Thymus (tissue), 11 donors: ENCODE measurements around the gene TMEM117. TPM values are rescaled to one million over a fixed set of nuclear protein-coding genes. Genes with fewer than 3 reads are reported as not detected.

Experiments used
- DNase-seq, 9 donors: peaks; one replicate each; pipeline ENCODE4 v3.0.0-alpha.2; 2013; ENCODE audit warnings: low spot score in 9 of 9, low read depth in 6 of 9, missing footprints in 1 of 9
- H3K27ac ChIP-seq, 2 donors: one replicate each; pipeline ENCODE4 v1.5.1; 2013; ENCODE audit warnings: control low read depth in 1 of 2, low read depth in 1 of 2, low read length in 1 of 2, mild to moderate bottlenecking in 1 of 2, moderate library complexity in 1 of 2
- H3K27me3 ChIP-seq, 2 donors: one replicate each; pipeline ENCODE4 v1.5.1; 2013; ENCODE audit warnings: low read length in 1 of 2; ENCODE audit not compliant: control insufficient read depth in 2 of 2, insufficient read depth in 1 of 2
- H3K36me3 ChIP-seq, 2 donors: one replicate each; pipeline ENCODE4 v1.5.1; 2013; ENCODE audit warnings: low read length in 1 of 2, mild to moderate bottlenecking in 1 of 2, moderate library complexity in 1 of 2; ENCODE audit not compliant: control insufficient read depth in 2 of 2, insufficient read depth in 2 of 2
- H3K4me1 ChIP-seq, 2 donors: one replicate each; pipeline ENCODE4 v1.5.1; 2013; ENCODE audit warnings: low read length in 2 of 2; ENCODE audit not compliant: control insufficient read depth in 2 of 2, insufficient read depth in 2 of 2
- H3K4me3 ChIP-seq, 2 donors: one replicate each; pipeline ENCODE4 v1.5.1; 2013; ENCODE audit warnings: low read length in 2 of 2, control low read depth in 1 of 2, mild to moderate bottlenecking in 1 of 2
- H3K9me3 ChIP-seq, 2 donors: one replicate each; pipeline ENCODE4 v1.5.1; 2013; ENCODE audit warnings: low read length in 1 of 2, mild to moderate bottlenecking in 1 of 2; ENCODE audit not compliant: control insufficient read depth in 2 of 2, insufficient read depth in 1 of 2
- WGBS: extraction: QIAGEN DNeasy Blood & Tissue Kit; methylation state at CpG from one replicate; pipeline ENCODE4 v1.1.7; 2013; 5-methylcytosine and 5-hydroxymethylcytosine counted together
- polyA plus RNA-seq: library from polyadenylated mRNA; stranded (reverse); fragments of 200-250 nt; gene quantifications from one replicate; pipeline ENCODE4 v1.2.3, GENCODE V29; 2013
- total RNA-seq: library from RNA; stranded (reverse); fragments of 120-200 nt; gene quantifications from one replicate; pipeline ENCODE4 v1.2.4, GENCODE V29; 2013
- donor health status: healthy.

The TMEM117 gene
- total and polyA plus RNA-seq, 2 donors, result 3.6 to 4.5 TPM

DNA sequence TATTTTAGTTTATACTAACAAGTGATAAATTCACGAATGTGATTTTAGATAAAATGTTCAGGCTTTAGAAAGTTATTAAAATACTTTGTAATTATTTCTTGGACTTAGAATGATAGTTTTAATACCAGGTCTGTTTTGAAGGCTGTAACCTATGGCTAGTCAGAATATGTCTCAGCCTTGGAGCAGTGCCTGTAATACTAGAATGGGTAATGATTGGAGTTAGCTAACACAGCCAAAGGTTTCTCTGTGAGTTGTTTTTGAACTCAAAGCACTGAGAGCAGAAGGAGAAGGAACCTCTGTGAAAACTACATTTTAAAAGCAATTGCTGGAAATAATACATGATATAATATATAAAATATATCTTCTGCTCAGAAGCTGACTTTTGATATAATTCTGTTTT is 110.1 kb downstream of the TMEM117 start:
- no peaks in the 10 kb centered on the region for H3K36me3 ChIP-seq
- no peaks in the 10 kb centered on the region for H3K4me1 ChIP-seq
- H3K9me3 ChIP-seq, result no peaks in the 10 kb centered on the region
- 96% methylated on average over 1 of the region's 1 CpG for WGBS
- no peaks in the 10 kb centered on the region for H3K27me3 ChIP-seq
- no peak overlapping the region for H3K27ac ChIP-seq
- no peak overlapping the region for H3K4me3 ChIP-seq
- DNase-seq, result no peak

DNA sequence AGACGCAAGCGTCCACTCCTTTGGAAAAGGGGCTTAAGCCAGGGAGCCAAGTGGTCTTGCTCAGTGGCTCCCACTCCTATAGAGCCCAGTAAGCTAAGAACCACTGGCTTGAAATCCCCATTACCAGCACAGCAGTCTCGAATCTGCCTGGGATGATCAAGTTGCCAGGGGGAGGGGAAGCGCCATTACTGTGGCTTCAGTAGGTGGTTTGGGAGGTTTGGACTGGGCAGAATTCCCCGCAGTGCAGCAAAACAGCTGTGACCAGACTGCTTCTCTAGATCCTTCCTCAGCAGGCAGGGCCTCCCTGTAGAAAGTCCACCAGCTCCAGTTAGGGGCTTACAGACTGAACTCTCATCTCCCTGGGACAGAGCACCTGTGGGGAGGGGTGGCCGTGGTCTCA is 115.4 kb downstream of the TMEM117 start:
- WGBS, result 96% methylated on average over 6 of the region's 6 CpGs
- no peaks in the 10 kb centered on the region for H3K4me1 ChIP-seq
- no peaks in the 10 kb centered on the region for H3K36me3 ChIP-seq
- H3K27me3 ChIP-seq, result no peaks in the 10 kb centered on the region
- DNase-seq, result no peak
- no peak overlapping the region for H3K27ac ChIP-seq
- H3K9me3 ChIP-seq, result no peaks in the 10 kb centered on the region
- no peak overlapping the region for H3K4me3 ChIP-seq

DNA sequence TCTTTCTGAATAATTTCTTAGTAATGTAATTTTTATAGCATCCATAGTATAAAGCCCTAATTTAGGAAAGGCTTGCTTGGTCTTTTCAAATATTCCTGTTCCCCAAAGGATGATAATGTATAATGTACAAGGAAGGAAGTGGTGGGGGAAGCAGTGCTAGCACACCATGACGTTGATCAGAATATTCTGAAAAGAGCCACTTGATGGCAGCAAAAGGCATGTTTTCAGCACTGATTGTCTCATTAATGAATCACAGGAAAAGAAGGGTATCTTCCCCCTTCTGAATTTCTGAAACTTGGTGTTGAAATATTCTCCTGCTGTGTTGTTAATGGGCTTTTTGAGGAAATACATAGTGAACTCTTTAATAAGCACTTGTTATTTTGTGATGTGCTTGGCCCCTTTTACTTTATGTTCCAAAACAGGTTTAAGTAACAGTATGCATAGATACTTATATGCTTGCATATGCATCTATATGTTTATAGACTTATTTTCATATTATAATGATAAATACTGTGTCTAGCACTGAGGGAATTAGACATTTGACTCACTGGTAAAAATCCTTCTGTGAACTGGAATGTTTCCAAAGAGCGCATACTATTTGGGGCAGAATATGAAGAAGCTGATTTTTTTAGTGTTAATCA is 122.0 kb downstream of the TMEM117 start:
- Histone ChIP-seq H3K27me3 (no peaks in the 10 kb centered on the region), H3K36me3 (no peaks in the 10 kb centered on the region), H3K4me1 (no peaks in the 10 kb centered on the region), H3K9me3 (no peaks in the 10 kb centered on the region), H3K27ac (no peak overlapping the region), H3K4me3 (no peak overlapping the region)
- WGBS, result 49% methylated on average over 2 of the region's 2 CpGs
- peak in 8 of 9 donors; percentile 3 to 50 (median 6) for DNase-seq

DNA sequence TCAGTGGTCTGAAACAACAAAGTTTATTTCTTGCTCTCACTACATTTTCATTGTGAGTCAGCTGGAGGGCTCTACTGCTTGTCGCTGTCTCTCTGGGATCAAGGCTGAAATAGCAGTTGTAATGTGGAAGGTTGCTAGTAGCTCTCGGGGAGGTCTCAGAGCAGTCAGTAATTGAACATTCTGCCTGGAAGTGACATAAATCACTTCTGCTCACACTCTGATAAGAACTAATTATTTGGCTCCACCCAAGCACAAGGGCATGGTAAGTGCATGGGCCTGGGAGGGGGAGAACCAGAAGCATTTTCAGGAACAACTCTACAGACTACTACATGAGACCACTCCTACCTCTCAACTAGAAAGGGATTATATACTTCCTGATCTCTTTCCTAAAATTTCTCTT is 128.2 kb downstream of the TMEM117 start:
- no peaks in the 10 kb centered on the region for H3K9me3 ChIP-seq
- no peaks in the 10 kb centered on the region for H3K27me3 ChIP-seq
- WGBS, result 98% methylated on average over 2 of the region's 2 CpGs
- no peaks in the 10 kb centered on the region for H3K36me3 ChIP-seq
- H3K27ac ChIP-seq, result no peak overlapping the region
- H3K4me1 ChIP-seq, result no peaks in the 10 kb centered on the region
- no peak overlapping the region for H3K4me3 ChIP-seq
- DNase-seq, result no peak

DNA sequence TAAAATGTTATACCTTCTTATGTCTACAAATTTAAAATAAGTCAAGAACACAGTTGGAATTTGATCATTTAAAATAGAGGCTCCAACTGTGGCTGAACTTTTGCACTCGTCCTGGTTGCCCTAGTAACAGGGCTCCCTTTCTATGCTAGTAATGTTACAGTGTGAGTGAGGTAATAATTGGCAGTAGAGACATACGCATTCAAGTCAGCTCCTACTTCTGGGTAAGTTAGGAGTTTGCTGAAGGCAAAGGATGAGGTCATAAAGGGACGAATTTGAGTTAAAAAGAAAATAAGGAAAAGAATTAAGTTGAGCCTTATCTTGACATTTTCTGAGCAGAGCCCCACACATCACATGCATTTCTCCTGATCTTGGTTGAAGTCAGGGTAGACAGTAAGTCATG is 129.1 kb downstream of the TMEM117 start:
- no peaks in the 10 kb centered on the region for H3K4me1 ChIP-seq
- 89% methylated on average over 3 of the region's 3 CpGs for WGBS
- H3K9me3 ChIP-seq, result no peaks in the 10 kb centered on the region
- H3K36me3 ChIP-seq, result no peaks in the 10 kb centered on the region
- no peak overlapping the region for H3K27ac ChIP-seq
- H3K27me3 ChIP-seq, result no peaks in the 10 kb centered on the region
- DNase-seq, result no peak
- no peak overlapping the region for H3K4me3 ChIP-seq

DNA sequence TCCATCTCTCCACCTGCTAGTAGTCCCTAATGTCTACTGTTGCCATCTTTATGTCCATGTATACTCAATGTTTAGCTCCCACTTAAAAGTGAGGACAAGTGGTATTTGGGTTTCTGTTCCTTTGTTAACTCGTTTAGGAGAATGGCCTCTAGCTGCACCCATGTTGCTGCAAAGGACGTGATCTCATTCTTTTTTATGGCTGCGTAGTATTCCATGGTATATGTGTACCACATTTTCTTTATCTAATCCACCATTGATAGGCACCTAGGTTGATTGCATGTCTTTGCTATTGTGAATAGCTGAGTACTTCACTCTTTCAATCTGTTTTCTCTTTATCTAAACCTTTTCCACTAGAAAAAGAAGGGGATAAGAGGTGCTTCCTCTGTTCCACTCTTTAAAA is 130.0 kb downstream of the TMEM117 start:
- Histone ChIP-seq H3K9me3 (no peaks in the 10 kb centered on the region), H3K4me3 (no peak overlapping the region), H3K4me1 (no peaks in the 10 kb centered on the region), H3K27ac (no peak overlapping the region), H3K36me3 (no peaks in the 10 kb centered on the region), H3K27me3 (no peaks in the 10 kb centered on the region)
- no peak for DNase-seq
- 93% methylated on average over 3 of the region's 3 CpGs for WGBS

DNA sequence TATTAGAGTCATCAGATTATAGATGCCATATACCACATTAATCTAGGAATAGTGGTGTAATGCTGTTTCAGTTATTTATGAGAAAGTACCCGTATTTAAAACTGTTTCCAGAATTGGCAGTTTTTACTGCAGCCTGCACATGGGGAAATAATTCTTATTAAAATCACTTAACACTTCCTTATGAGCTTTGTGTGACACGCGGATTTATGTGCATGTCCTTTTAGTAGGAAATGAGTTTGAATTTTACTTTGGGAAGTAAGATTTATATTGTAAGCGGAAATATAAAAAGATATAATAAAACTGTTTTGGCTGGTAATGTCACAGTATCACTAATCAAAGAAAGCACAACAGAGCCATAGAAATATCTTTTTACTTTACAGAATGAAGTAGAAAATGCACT is 132.9 kb downstream of the TMEM117 start:
- 69% methylated on average over 4 of the region's 4 CpGs for WGBS
- Histone ChIP-seq H3K36me3 (no peaks in the 10 kb centered on the region), H3K9me3 (no peaks in the 10 kb centered on the region), H3K27ac (no peak overlapping the region), H3K4me1 (no peaks in the 10 kb centered on the region), H3K27me3 (no peaks in the 10 kb centered on the region), H3K4me3 (no peak overlapping the region)
- no peak for DNase-seq

DNA sequence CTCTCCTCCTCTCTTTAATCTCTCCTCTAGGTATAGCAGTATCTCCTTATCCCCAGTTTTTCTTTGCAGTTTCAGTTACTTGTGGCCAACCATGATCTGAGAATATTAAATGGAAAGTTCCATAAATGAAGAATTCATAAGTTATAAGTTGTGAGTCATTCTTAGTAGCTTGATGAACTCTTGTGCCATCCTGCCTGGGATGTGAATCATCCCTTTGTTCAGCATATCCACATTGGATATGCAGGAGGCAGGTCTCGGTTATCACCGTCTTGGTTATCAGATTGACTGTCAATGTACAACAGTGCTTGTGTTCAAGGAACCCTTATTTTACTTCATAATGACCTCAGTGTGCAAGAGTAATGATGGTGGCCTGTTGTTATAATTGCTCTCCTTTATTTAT is 134.0 kb downstream of the TMEM117 start:
- H3K27ac ChIP-seq, result no peak overlapping the region
- no peak overlapping the region for H3K4me3 ChIP-seq
- H3K27me3 ChIP-seq, result no peaks in the 10 kb centered on the region
- no peaks in the 10 kb centered on the region for H3K4me1 ChIP-seq
- WGBS, result over 99% methylated on average over 2 of the region's 2 CpGs
- no peaks in the 10 kb centered on the region for H3K9me3 ChIP-seq
- no peak for DNase-seq
- H3K36me3 ChIP-seq, result no peaks in the 10 kb centered on the region

DNA sequence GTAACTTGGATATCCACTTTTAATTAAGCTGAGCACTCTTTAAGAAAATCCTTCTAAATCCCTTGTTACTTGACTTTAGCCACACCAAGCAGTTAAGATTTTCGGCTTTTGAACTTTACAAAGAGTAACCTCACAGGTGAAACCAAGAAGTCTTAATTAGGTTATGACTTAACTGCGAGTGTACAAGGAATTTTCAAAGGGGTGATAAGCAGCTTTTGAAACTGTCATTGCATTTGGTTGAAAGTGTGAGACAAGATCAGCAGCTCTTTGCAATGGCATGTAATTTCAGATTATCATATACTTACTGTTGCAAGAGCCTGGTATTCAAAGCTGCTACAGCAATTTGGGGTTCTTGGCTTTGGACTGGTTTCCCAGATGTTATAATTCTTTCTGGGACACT is 137.5 kb downstream of the TMEM117 start:
- no peaks in the 10 kb centered on the region for H3K27me3 ChIP-seq
- no peaks in the 10 kb centered on the region for H3K4me1 ChIP-seq
- H3K4me3 ChIP-seq, result no peak overlapping the region
- no peak overlapping the region for H3K27ac ChIP-seq
- H3K36me3 ChIP-seq, result no peaks in the 10 kb centered on the region
- no peak for DNase-seq
- 90% methylated on average over 2 of the region's 2 CpGs for WGBS
- no peaks in the 10 kb centered on the region for H3K9me3 ChIP-seq

DNA sequence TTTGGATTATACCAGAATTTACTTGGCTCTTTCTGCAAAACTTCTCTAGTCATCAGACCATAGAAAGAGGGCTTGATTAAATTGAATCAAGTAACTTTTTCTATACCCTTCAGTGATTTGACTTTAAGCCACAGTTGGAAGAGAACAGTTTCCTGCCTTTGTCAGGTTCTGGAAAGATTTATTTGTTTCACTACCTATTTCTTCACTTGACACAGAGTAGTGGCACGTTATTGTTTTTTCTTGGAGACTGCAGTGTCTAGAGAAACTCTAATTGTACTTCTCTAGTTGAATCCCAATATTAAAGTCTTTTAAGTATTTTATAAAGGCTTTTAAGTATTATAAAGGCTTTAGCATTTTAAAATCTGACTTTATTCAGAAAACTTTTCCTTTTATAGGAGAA is 138.1 kb downstream of the TMEM117 start:
- no peak for DNase-seq
- H3K4me1 ChIP-seq, result no peaks in the 10 kb centered on the region
- no peak overlapping the region for H3K4me3 ChIP-seq
- no peak overlapping the region for H3K27ac ChIP-seq
- WGBS, result 14% methylated on average over 1 of the region's 1 CpG
- H3K9me3 ChIP-seq, result no peaks in the 10 kb centered on the region
- no peaks in the 10 kb centered on the region for H3K36me3 ChIP-seq
- no peaks in the 10 kb centered on the region for H3K27me3 ChIP-seq
